GM21423 (cell line): ENCODE measurements around the gene DAPP1.
"Not testable (repeated sequence)": the region's sequence is repeated elsewhere in the genome, so short reads cannot be mapped to it uniquely, and the experiment has no call there.

ENCODE experiments used
- ATAC-seq: cut with Tn5 transposase; IDR thresholded peaks from one replicate; pipeline ENCODE4 v1.9.1; 2021; ENCODE audit warnings: mild to moderate bottlenecking, moderate library complexity; ENCODE audit not compliant: unreplicated experiment

The DAPP1 gene

GRCh38 chr4:99822734-99823133 is 6.1 kb downstream of the DAPP1 start:
- no peak for ATAC-seq

GRCh38 chr4:99824070-99824599 is 7.5 kb downstream of the DAPP1 start:
- no peak for ATAC-seq

GRCh38 chr4:99825272-99825671 is 8.6 kb downstream of the DAPP1 start:
- ATAC-seq: no peak

GRCh38 chr4:99826016-99826415 is 9.4 kb downstream of the DAPP1 start:
- no peak for ATAC-seq

- ATAC-seq: no peak
Measured at GRCh38 chr4:99827454-99827853, 10.8 kb downstream of the DAPP1 start.

GRCh38 chr4:99827857-99828256 is 11.2 kb downstream of the DAPP1 start:
- no peak for ATAC-seq

- ATAC-seq: no peak
Measured at GRCh38 chr4:99828477-99828876, 11.8 kb downstream of the DAPP1 start.

GRCh38 chr4:99830051-99830450 is 13.4 kb downstream of the DAPP1 start:
- not testable (repeated sequence) for ATAC-seq

- no peak for ATAC-seq
Measured at GRCh38 chr4:99832321-99832720, 15.7 kb downstream of the DAPP1 start.

GRCh38 chr4:99832758-99833157 is 16.1 kb downstream of the DAPP1 start:
- ATAC-seq: no peak

GRCh38 chr4:99833756-99834155 is 17.1 kb downstream of the DAPP1 start:
- no peak for ATAC-seq

GRCh38 chr4:99834569-99834968 is 17.9 kb downstream of the DAPP1 start:
- ATAC-seq: no peak

GRCh38 chr4:99835942-99836341 is 19.3 kb downstream of the DAPP1 start:
- ATAC-seq: no peak

GRCh38 chr4:99838927-99839326 is 22.3 kb downstream of the DAPP1 start:
- ATAC-seq: no peak

- ATAC-seq: no peak
Measured at GRCh38 chr4:99841129-99841528, 24.5 kb downstream of the DAPP1 start.

GRCh38 chr4:99843413-99843812 is 26.8 kb downstream of the DAPP1 start:
- no peak for ATAC-seq

- no peak for ATAC-seq
Measured at GRCh38 chr4:99844048-99844447, 27.4 kb downstream of the DAPP1 start.

GRCh38 chr4:99845179-99845578 is 28.6 kb downstream of the DAPP1 start:
- no peak for ATAC-seq

GRCh38 chr4:99845708-99846469 is 29.3 kb downstream of the DAPP1 start:
- peak; percentile 19 for ATAC-seq

- no peak for ATAC-seq
Measured at GRCh38 chr4:99846891-99847290, 30.3 kb downstream of the DAPP1 start.

- peak; percentile 62 for ATAC-seq
Measured at GRCh38 chr4:99847362-99847976, 30.8 kb downstream of the DAPP1 start.

GRCh38 chr4:99848591-99849001 is 32.0 kb downstream of the DAPP1 start:
- peak; percentile 38 for ATAC-seq
